Aorta (tissue), 5 donors: ENCODE results near the gene TMEM164. TPM values are rescaled to one million over a fixed set of nuclear protein-coding genes. Genes with fewer than 3 reads are reported as not detected.

Experiments used
- ATAC-seq: fragments of 200-7000 bp; cut with Tn5 transposase; one replicate; pipeline ENCODE4 v1.9.1; 2022; ENCODE audit warnings: moderate library complexity; ENCODE audit not compliant: low FRiP score
- DNase-seq, 2 donors: peaks; one replicate each; pipeline ENCODE4 v3.0.0-alpha.2; 2020
- H3K27ac ChIP-seq, 2 donors: one replicate each; pipeline ENCODE4 v1.5.1; 2013; ENCODE audit warnings: low read length in 2 of 2, mild to moderate bottlenecking in 2 of 2, moderate library complexity in 2 of 2, control low read depth in 1 of 2, inconsistent platforms in 1 of 2, low read depth in 1 of 2
- H3K27me3 ChIP-seq, 2 donors: one replicate each; pipeline ENCODE4 v1.6.1; 2013; ENCODE audit warnings: control low read depth in 1 of 2, low read length in 1 of 2, mild to moderate bottlenecking in 1 of 2, moderate library complexity in 1 of 2; ENCODE audit not compliant: insufficient read depth in 2 of 2, control insufficient read depth in 1 of 2
- H3K36me3 ChIP-seq, 2 donors: one replicate each; pipeline ENCODE4 v1.6.1; 2013; ENCODE audit warnings: control low read depth in 1 of 2, low read length in 1 of 2, mild to moderate bottlenecking in 1 of 2; ENCODE audit not compliant: insufficient read depth in 2 of 2, control insufficient read depth in 1 of 2
- H3K4me1 ChIP-seq, 2 donors: one replicate each; pipeline ENCODE4 v1.6.1; 2013; ENCODE audit warnings: low read length in 2 of 2, control low read depth in 1 of 2, mild to moderate bottlenecking in 1 of 2, moderate library complexity in 1 of 2; ENCODE audit not compliant: insufficient read depth in 2 of 2, control insufficient read depth in 1 of 2
- H3K4me3 ChIP-seq, 2 donors: one replicate each; pipeline ENCODE4 v1.5.1; 2013; ENCODE audit warnings: low read length in 2 of 2, control low read depth in 1 of 2, mild to moderate bottlenecking in 1 of 2
- H3K9me3 ChIP-seq: one replicate; pipeline ENCODE4 v1.6.1; 2013; ENCODE audit warnings: mild to moderate bottlenecking, low read length; ENCODE audit not compliant: control insufficient read depth
- WGBS, 2 donors: extraction: QIAGEN DNeasy Blood & Tissue Kit; methylation state at CpG; one replicate each; pipeline ENCODE4 v1.1.7; 2013; 5-methylcytosine and 5-hydroxymethylcytosine counted together
- intact Hi-C, 2 donors: fragments of 100-400 bp; cut with DNase I; formaldehyde crosslinking; loops; one replicate each; pipeline versions ENCODE4 v1.14.2 to v1.15.0; 2022
- polyA plus RNA-seq, 2 donors: library from polyadenylated mRNA; stranded (reverse); fragments of 200-250 nt; gene quantifications; one replicate each; pipeline ENCODE4 v1.2.3, GENCODE V29; 2013
- total RNA-seq, 2 donors: library from RNA; stranded (reverse); fragmentation: NEBNext Ultra II Directional; extraction: Animal tissue kit (Norgen Biotek cat#: 25700); gene quantifications; one replicate each; pipeline ENCODE4 v1.2.1, GENCODE V29; 2021
- donor health status: healthy with polysubstance abuse.
- donor health status: Bipolar disorder and iron deficiency.
- donor health status: DM: no; HTN: no; CAD: no.
- donor health status: DM: no; HTN: no; CAD: no.
- donor health status: DM: yes; HTN: yes; CAD: no.

The TMEM164 gene
- total and polyA plus RNA-seq, 4 donors: 7.8 to 18.3 (median 11.2) TPM

GRCh38 chrX:110162867-110163266 lies 160.0 kb downstream of the TMEM164 start:
- H3K27me3 ChIP-seq: no peaks in the 10 kb centered on the region
- no peaks in the 10 kb centered on the region for H3K9me3 ChIP-seq
- intact Hi-C loops: loop anchor here in 1 of 2 donors (10.0 kb wide), 2 partner anchors 152 to 682 kb away; partner anchors contain the start of gene AMMECR1
- DNase-seq (no peak), ATAC-seq (no peak)
- WGBS, 2 donors: 33 to 91% methylated on average over 1 of the region's 1 CpG
- H3K4me3 ChIP-seq: no peak overlapping the region
- no peaks in the 10 kb centered on the region for H3K36me3 ChIP-seq
- H3K27ac ChIP-seq: no peak overlapping the region
- no peaks in the 10 kb centered on the region for H3K4me1 ChIP-seq

GRCh38 chrX:110163488-110163887 lies 160.6 kb downstream of the TMEM164 start:
- Histone ChIP-seq H3K27ac (no peak overlapping the region), H3K27me3 (no peaks in the 10 kb centered on the region), H3K9me3 (no peaks in the 10 kb centered on the region), H3K4me1 (no peaks in the 10 kb centered on the region), H3K4me3 (no peak overlapping the region), H3K36me3 (no peaks in the 10 kb centered on the region)
- WGBS, 2 donors: 24 to 32% methylated on average over 3 of the region's 3 CpGs
- ATAC-seq (no peak), DNase-seq (no peak)
- intact Hi-C loops: loop anchor here in 1 of 2 donors (10.0 kb wide), 2 partner anchors 151 to 681 kb away; partner anchors contain the start of gene AMMECR1

- ATAC-seq: peak; percentile 33
- intact Hi-C loops: loop anchor here in 1 of 2 donors (10.0 kb wide), 2 partner anchors 147 to 677 kb away; partner anchors contain the start of gene AMMECR1
- H3K4me3 ChIP-seq: no peak overlapping the region
Observed at GRCh38 chrX:110167952-110168451, 165.1 kb downstream of the TMEM164 start.

GRCh38 chrX:110168585-110168984 lies 165.7 kb downstream of the TMEM164 start:
- H3K4me3 ChIP-seq: no peak overlapping the region
- no peaks in the 10 kb centered on the region for H3K36me3 ChIP-seq
- intact Hi-C loops: loop anchor here in 1 of 2 donors (10.0 kb wide), 2 partner anchors 146 to 676 kb away; partner anchors contain the start of gene AMMECR1
- no peaks in the 10 kb centered on the region for H3K9me3 ChIP-seq
- no peak overlapping the region for H3K27ac ChIP-seq
- H3K4me1 ChIP-seq: no peaks in the 10 kb centered on the region
- H3K27me3 ChIP-seq: no peaks in the 10 kb centered on the region
- no peak for DNase-seq
- WGBS, 2 donors: 45 to 57% methylated on average over 4 of the region's 4 CpGs
- ATAC-seq: no peak

More at GRCh38 chrX:110167952-110168451, 165.1 kb downstream of the TMEM164 start:
- Histone ChIP-seq H3K36me3 (no peaks in the 10 kb centered on the region), H3K27me3 (no peaks in the 10 kb centered on the region), H3K4me1 (no peaks in the 10 kb centered on the region), H3K9me3 (no peaks in the 10 kb centered on the region), H3K27ac (no peak overlapping the region)
- WGBS, 2 donors: 46 to 50% methylated on average over 6 to 9 of the region's 9 CpGs
- DNase-seq: no peak

- Histone ChIP-seq H3K27me3 (no peaks in the 10 kb centered on the region), H3K36me3 (no peaks in the 10 kb centered on the region), H3K4me1 (no peaks in the 10 kb centered on the region), H3K27ac (no peak overlapping the region), H3K4me3 (no peak overlapping the region), H3K9me3 (no peaks in the 10 kb centered on the region)
- ATAC-seq (no peak), DNase-seq (no peak)
- 84 to 97% methylated on average over 3 of the region's 3 CpGs for WGBS, 2 donors
- intact Hi-C loops: no loop called here
Observed at GRCh38 chrX:110170029-110170428, 167.1 kb downstream of the TMEM164 start.

- intact Hi-C loops: no loop called here
- H3K27ac ChIP-seq: no peak overlapping the region
- WGBS, 2 donors: 81 to 97% methylated on average over 5 of the region's 5 CpGs
- no peak overlapping the region for H3K4me3 ChIP-seq
- ATAC-seq (no peak), DNase-seq (no peak)
- H3K9me3 ChIP-seq: no peaks in the 10 kb centered on the region
- no peaks in the 10 kb centered on the region for H3K36me3 ChIP-seq
- H3K4me1 ChIP-seq: no peaks in the 10 kb centered on the region
- no peaks in the 10 kb centered on the region for H3K27me3 ChIP-seq
Observed at GRCh38 chrX:110171442-110171841, 168.5 kb downstream of the TMEM164 start.

- H3K4me1 ChIP-seq: no peaks in the 10 kb centered on the region
- intact Hi-C loops: no loop called here
- ATAC-seq (no peak), DNase-seq (no peak)
- H3K36me3 ChIP-seq: no peaks in the 10 kb centered on the region
- H3K27ac ChIP-seq: no peak overlapping the region
- H3K4me3 ChIP-seq: no peak overlapping the region
- no peaks in the 10 kb centered on the region for H3K9me3 ChIP-seq
- 90 to 98% methylated on average over 10 of the region's 10 CpGs for WGBS, 2 donors
- no peaks in the 10 kb centered on the region for H3K27me3 ChIP-seq
Observed at GRCh38 chrX:110172215-110172614, 169.3 kb downstream of the TMEM164 start.

GRCh38 chrX:110173192-110174175 lies 170.6 kb downstream of the TMEM164 start:
- 56 to 62% methylated on average over 19 of the region's 19 CpGs for WGBS, 2 donors
- H3K27me3 ChIP-seq: no peaks in the 10 kb centered on the region
- no peak for DNase-seq
- no peak overlapping the region for H3K27ac ChIP-seq
- no peaks in the 10 kb centered on the region for H3K4me1 ChIP-seq
- intact Hi-C loops: no loop called here
- no peaks in the 10 kb centered on the region for H3K36me3 ChIP-seq
- no peak for ATAC-seq
- no peak overlapping the region for H3K4me3 ChIP-seq
- no peaks in the 10 kb centered on the region for H3K9me3 ChIP-seq
